Pons (tissue), 1 donor: ENCODE measurements around the gene MTFMT.
A peak's percentile ranks its signal among the peaks of the same experiment; 100 is the strongest.

Experiments used
- DNase-seq: peaks from one replicate; pipeline ENCODE4 v3.0.0-alpha.2; 2016; ENCODE audit warnings: low spot score

MTFMT gene

GRCh38 chr15:64987136-64987535 is 42.3 kb downstream of the MTFMT start:
- DNase-seq: no peak

DNA sequence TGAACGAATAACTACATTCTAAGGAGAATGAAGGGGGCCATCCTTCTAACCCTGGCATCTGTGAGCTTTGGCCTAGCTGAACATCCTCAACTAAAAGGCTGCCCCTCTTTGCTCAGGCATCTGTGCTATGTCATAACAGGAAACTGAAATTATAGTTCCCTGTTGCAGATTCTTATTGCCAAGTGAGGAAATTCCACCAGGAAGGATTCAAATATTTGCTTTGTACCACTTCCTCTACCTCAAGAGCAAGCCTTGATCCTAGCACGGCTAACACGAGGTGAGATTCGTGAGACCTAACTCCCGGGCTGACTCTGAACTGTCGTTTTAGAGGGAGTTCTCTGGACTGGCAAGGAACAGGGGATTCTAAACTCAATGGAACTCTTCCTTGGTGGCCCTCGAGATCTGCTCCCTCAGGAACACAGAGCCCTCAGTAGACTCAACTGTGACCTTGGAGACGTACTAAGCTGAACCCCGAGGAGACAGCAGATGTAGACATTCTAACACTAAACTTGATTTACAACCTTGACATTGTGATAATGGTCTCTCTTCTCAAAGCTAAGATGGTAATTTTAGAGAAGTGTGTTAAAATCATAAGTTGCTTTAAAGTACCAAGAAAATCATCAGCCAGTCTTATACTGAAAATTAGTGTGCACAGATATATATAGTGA is 43.9 kb downstream of the MTFMT start:
- no peak for DNase-seq

GRCh38 chr15:64982472-64982871 is 47.0 kb downstream of the MTFMT start:
- DNase-seq: no peak

- peak; percentile 34 for DNase-seq
Measured at GRCh38 chr15:64981812-64982431, 47.5 kb downstream of the MTFMT start.

DNA sequence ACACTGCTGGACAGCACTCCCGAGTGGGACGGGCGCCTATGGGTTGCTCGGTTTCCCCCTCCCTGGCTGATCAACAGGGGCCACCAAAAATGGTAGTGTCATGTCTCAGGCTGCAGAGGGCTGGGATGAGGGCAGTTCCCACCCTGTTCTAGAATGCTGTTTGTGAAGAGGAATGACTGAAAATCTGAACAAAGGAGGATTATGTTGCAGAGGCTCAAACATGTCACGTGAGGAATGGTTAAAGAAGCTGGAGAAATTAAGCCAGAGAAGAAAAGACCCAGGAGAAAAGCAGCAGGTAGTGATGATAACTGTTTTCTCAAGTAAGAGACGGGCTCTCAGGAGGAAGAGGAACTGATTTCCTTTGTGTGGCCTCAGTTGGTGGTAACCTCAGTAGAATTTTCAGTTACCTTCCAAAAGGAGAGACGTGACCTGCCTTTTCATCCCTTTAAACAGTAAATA is 50.2 kb downstream of the MTFMT start:
- DNase-seq: peak; percentile 60

GRCh38 chr15:64975390-64975789 is 54.0 kb downstream of the MTFMT start:
- no peak for DNase-seq

GRCh38 chr15:64970698-64971097 is 58.7 kb downstream of the MTFMT start:
- no peak for DNase-seq

DNA sequence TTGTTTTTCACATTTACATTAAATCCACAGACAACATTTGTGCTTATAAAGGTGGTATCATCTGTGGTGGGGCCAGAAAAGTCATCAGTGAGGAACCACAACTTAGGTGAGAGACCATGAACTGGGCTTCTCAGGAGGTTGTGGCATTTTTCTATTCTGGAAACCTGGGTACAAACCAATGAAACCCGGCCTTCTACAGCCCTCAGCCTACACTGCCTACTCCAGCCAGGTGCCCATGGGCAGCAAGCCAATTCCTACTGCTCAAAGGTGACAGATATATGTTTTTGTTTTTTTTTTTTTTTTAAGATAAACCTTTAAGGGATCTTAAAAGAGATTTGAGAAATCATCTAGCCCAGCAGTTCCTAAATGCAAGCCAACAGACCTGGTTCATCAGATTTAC is 60.0 kb downstream of the MTFMT start:
- DNase-seq: no peak

- no peak for DNase-seq
Measured at GRCh38 chr15:64961013-64961412, 68.4 kb downstream of the MTFMT start.

- DNase-seq: no peak
Measured at GRCh38 chr15:64960153-64960552, 69.3 kb downstream of the MTFMT start.

GRCh38 chr15:64959128-64959527 is 70.3 kb downstream of the MTFMT start:
- DNase-seq: no peak

GRCh38 chr15:64954395-64954794 is 75.0 kb downstream of the MTFMT start:
- no peak for DNase-seq

DNA sequence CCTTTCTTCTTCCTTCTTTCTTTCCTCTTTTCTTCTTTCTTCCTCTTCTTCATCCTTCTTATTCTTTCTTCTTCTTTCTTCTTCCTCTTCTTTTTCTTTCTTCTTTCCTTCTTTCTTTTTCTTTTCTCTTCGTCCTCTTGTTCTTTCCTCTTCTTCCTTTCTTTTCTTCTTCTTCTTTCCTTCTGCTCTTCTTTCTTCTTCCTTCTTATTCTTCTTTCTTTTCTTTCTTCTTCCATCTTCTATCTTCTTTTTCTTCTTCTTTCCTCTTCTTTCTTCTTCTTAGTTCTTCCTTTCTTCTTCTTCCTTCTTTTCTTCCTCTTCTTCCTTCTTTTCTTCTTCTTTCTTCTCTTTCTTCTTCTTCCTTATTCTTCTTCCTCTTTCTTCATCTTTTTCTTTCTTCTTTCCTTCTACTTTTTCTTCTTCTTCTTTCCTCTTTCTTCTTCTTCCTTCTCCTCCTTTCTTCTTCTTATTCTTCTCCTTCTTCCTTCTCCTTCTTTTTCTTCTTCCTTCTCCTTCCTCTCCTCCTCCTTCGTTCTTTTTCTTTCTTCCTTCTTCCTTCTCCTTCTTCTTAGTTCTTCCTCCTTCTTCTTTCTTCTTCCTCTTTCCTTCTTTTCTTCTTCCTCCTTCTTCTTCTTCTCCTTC is 77.5 kb downstream of the MTFMT start:
- DNase-seq: no peak
